Omental fat pad (tissue), 4 donors: Measurements from ENCODE around the gene ABCC9. TPM values are rescaled to one million over a fixed set of nuclear protein-coding genes. Genes with fewer than 3 reads are reported as not detected.
"Not testable (repeated sequence)": the region's sequence is repeated elsewhere in the genome, so short reads cannot be mapped to it uniquely, and the experiment has no call there.

Source experiments
- ATAC-seq: fragments of 150-250 bp; one replicate; pipeline ENCODE4 v1.9.1; 2016; ENCODE audit warnings: mild to moderate bottlenecking, moderate library complexity; ENCODE audit not compliant: low FRiP score
- DNase-seq: peaks from one replicate; pipeline ENCODE4 v3.0.0-alpha.2; 2019; ENCODE audit warnings: low spot score
- CTCF ChIP-seq, 3 donors: fragments of 450-650 bp; IDR thresholded peaks; one replicate each; pipeline ENCODE4 v1.5.1; 2016 to 2017; ENCODE audit warnings: antibody characterized with exemption in 3 of 3, mild to moderate bottlenecking in 3 of 3, moderate library complexity in 2 of 3
- total RNA-seq, 4 donors: library from RNA; depleted of rRNA; stranded (reverse); fragments of >200 nt; gene quantifications; one replicate each; pipeline ENCODE4 v1.1.0, GENCODE V29; 2016

Gene ABCC9
- total RNA-seq, 4 donors from 2014 or later = 37.9 to 64.2 (median 54.4) TPM

GRCh38 chr12:21801522-21802288, 139.5 kb downstream of the ABCC9 start:
- ATAC-seq (no peak), DNase-seq (no peak)
- TF ChIP-seq CTCF (IDR thresholded peaks at IDR 0.05) = no peak

- no peak for TF ChIP-seq CTCF (IDR thresholded peaks at IDR 0.05)
- DNase-seq = no peak
- ATAC-seq = no peak
These were observed 141.2 kb downstream of the ABCC9 start for GRCh38 chr12:21800011-21800410.

DNA sequence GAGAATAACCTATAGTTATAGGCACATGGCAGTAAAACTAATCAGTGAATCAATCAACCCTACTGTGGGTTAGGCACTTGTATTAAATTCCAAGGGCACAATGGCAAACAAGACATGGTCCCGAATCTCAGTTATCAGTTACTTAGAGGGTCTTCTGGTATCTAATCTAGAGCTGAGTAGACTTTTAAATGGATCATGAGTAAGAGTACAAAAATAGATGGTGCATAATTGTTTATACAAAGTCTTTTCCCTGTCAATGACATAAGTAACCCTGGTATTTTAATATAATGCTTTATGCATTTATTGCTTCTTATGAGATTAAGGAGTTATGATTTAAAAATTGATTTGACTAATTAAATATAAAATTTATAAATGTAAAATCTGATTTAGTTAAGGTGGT, 143.7 kb downstream of the ABCC9 start:
- ATAC-seq (no peak), DNase-seq (no peak)

DNA sequence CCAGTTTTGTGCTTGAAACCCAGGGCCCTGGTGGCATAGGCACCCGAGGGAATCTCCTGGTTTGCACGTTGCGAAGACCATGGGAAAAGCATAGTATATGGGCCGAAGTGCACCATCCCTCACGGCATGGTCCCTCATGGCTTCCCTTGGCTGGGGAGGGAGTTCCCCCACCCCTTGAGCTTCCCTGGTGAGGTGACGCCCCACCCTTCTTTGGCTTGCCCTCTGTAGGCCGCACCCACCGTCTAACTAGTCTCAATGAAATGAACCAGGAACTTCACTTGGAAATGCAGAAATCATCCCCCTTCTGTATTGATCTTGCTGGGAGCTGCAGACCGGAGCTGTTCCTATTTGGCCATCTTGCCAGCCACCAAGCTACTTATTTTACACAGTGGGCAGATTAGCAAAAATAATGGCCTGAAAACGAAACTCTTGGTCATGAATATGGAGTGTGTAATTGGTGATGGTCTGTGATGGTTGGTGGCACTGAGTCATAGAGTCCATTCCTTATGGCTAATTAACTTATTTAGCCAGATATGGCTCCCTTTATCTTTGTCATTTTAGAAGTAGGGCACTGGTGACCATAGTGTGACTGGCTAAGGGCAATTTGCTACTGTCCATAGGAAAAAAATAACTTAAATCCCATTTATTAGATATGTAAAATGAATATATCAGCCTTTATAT, 145.4 kb downstream of the ABCC9 start:
- ATAC-seq (no peak), DNase-seq (no peak)
- no peak for TF ChIP-seq CTCF (IDR thresholded peaks at IDR 0.05)

More for the DNA sequence above, 143.7 kb downstream of the ABCC9 start:
- no peak for TF ChIP-seq CTCF (IDR thresholded peaks at IDR 0.05)

DNA sequence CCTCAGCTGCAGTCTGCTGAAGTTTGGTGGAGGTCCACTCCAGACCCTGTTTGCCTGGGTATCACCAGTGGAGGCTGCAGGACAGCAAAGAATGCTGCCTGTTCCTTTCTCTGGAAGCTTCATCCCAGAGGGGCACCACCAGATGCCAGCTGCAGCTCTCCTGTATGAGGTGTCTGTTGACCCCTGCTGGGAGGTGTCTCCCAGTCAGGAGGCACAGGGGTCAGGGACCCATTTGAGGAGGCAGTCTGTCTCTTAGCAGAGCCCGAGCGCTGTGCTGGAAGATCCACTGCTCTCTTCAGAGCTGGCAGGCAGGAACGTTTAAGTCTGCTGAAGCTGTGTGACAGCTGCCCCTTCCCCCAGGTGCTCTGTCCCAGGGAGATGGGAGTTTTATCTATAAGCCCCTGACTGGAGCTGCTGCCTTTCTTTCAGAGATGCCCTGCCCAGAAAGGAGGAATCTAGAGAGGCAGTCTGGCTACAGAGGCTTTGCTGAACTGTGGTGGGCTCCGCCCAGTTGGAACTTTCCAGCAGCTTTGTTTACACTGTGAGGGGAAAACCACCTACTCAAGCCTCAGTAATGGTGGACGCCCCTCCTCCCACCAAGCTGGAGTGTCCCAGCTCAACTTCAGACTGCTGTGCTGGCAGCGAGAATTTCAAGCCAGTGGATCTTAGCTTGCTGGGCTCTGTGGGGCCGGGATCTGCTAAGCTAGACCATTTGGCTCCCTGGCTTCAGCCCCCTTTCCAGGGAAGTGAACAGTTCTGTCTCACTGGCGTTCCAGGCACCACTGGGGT, 146.2 kb downstream of the ABCC9 start:
- DNase-seq, ATAC-seq: not testable (repeated sequence)

GRCh38 chr12:21789687-21790086, 151.5 kb downstream of the ABCC9 start:
- DNase-seq, ATAC-seq: not testable (repeated sequence)

DNA sequence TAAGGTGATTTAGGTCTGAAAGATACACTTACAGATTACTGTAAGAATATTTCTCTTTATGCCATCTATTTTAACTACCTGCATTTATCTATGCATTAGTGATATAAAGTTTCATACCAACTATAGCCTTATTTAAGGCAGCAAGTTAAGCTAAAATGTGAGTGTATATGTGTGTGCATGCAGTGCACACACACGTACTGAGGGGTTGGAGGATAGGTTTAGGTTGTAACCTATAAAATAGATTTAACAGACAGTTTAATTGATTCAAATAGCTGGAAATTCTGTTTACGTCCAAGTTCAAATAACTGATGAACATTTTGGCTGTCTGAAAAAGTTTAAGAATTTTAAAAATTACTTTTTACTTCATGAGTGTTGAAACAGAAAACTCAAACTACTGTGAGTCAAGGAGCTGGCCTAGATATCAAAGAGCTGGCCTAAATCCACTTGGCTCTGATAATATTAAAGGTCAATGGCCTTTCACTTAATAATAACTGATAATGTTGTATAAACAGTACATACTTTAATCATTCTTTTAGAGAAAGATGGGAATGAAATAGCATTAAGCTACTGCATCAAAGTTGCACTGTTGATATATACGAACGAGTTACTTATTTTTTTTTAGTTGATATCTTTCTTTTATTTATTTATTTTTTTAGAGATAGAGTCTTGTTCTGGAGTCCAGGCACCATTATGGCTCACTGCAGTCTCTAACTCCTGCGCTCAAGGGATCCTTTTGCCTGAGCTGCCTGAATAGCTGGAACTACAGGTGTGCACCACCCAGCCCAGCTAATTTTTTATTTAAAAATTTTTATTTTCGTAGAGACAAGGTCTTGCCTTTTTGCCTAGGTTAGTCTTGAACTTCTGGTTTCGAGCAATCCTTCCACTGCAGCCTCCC, 152.9 kb downstream of the ABCC9 start:
- no peak for TF ChIP-seq CTCF (IDR thresholded peaks at IDR 0.05)
- ATAC-seq = peak; percentile 97
- DNase-seq = no peak
